OCI-LY3 (cell line): Measurements from ENCODE around the gene LCP1.

ENCODE experiments used
- EZH2phosphoT487 ChIP-seq: fragments of 200-600 bp; shearing (Covaris generic); IDR thresholded peaks from 2 replicates; pipeline ENCODE4 v1.6.1; 2018; ENCODE audit warnings: antibody characterized with exemption, mixed run types, low read depth
- TF ChIP-seq, protein P1 (sequence below): fragments of 200-600, 300-600 bp; sonication (generic); IDR thresholded peaks from 2 replicates; pipeline ENCODE4 v1.5.1; 2014; ENCODE audit warnings: antibody characterized with exemption, low read length, low read depth

DNA sequence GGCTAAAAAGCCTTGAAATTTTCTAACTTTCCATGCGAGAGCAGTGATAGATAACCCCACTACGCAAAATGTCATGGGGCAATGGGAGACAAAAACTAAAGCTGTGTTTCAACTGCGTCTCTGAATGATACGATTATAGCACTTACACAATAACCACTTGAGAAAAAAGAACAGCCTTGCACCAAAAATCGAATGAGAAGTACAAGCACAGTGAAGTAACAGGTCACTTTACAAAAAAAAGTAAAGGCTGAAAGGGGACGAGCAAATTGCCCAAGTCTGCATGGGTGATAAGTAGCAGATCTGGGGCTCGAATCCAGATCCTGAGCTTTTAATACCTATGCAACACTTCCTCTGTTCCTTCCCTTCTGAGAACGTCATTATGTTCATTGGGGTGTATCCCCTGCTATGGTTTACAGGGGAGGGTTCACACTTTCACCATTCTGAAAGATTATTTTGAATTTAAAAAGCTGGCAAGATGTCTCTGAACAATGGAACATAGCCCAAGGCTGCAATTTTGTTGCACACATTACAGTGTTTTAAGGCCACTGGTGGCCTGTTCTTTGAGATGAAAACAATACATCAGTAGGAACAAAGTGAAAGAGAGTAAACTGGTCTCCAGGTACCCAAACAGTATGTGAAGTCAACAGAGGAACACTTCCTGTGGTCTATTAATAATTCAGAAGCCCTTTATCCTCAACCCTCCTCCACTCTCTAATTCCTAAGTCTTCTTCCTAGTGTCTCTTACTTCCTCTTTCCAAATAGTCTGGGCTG is 80.3 kb downstream of the LCP1 start:
- TF ChIP-seq, protein P1, sequence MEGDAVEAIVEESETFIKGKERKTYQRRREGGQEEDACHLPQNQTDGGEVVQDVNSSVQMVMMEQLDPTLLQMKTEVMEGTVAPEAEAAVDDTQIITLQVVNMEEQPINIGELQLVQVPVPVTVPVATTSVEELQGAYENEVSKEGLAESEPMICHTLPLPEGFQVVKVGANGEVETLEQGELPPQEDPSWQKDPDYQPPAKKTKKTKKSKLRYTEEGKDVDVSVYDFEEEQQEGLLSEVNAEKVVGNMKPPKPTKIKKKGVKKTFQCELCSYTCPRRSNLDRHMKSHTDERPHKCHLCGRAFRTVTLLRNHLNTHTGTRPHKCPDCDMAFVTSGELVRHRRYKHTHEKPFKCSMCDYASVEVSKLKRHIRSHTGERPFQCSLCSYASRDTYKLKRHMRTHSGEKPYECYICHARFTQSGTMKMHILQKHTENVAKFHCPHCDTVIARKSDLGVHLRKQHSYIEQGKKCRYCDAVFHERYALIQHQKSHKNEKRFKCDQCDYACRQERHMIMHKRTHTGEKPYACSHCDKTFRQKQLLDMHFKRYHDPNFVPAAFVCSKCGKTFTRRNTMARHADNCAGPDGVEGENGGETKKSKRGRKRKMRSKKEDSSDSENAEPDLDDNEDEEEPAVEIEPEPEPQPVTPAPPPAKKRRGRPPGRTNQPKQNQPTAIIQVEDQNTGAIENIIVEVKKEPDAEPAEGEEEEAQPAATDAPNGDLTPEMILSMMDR: no peak
- TF ChIP-seq EZH2phosphoT487: no peak
